DOHH2 (cell line): ENCODE data around the gene RIMBP2.

Experiments
- EZH2phosphoT487 ChIP-seq: fragments of 200-600 bp; sonication (generic); IDR thresholded peaks from 2 replicates; pipeline ENCODE4 v1.6.1; 2017; ENCODE audit warnings: borderline replicate concordance, mild to moderate bottlenecking, antibody characterized with exemption, low read length, moderate library complexity, mixed read lengths
- TF ChIP-seq, protein P1 (sequence below): fragments of 200-600 bp; sonication (generic); IDR thresholded peaks from one replicate; pipeline ENCODE4 v1.5.1; 2014; ENCODE audit warnings: antibody characterized with exemption, mild to moderate bottlenecking, low read depth, low read length; ENCODE audit not compliant: poor library complexity, severe bottlenecking

DNA sequence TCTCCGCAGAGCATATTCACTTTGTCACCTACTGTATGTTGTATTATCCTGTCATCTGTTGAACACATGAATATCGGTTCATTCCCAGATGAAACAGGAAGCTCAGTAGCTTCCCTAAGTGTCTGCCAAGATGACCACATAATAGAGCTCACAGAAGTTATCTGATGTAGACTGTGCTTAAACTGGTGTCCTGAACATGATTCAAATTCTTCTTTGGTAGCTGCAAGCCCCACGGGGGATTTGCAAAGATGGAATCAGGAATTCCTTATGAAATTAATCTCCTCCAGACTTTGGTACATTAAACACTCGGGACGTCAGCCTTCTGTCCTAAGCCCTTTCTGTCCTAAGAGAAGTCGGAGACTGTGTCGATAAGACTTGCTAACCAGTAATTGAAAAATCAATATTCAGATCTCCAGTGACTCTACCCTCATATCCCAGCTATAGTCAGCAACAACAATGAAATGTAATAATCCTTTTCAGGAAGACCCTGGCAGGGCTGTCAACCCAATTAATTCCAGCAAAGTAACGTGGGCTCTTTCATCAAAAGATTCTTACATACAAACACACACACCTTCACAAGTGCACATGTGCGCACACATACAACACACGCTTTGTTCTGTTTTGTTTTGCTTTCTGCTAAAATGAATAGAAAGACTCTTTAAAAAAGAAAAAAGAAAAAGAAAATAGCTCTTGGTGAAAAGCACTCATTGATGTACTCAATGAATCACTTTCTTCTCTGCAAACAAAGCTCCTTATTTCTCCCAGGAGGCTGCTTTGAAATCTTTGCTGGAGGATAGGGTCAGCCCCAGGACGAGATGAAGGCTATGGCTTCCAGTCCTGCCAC is 127.2 kb downstream of the RIMBP2 start:
- TF ChIP-seq, protein P1, sequence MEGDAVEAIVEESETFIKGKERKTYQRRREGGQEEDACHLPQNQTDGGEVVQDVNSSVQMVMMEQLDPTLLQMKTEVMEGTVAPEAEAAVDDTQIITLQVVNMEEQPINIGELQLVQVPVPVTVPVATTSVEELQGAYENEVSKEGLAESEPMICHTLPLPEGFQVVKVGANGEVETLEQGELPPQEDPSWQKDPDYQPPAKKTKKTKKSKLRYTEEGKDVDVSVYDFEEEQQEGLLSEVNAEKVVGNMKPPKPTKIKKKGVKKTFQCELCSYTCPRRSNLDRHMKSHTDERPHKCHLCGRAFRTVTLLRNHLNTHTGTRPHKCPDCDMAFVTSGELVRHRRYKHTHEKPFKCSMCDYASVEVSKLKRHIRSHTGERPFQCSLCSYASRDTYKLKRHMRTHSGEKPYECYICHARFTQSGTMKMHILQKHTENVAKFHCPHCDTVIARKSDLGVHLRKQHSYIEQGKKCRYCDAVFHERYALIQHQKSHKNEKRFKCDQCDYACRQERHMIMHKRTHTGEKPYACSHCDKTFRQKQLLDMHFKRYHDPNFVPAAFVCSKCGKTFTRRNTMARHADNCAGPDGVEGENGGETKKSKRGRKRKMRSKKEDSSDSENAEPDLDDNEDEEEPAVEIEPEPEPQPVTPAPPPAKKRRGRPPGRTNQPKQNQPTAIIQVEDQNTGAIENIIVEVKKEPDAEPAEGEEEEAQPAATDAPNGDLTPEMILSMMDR = no peak
- TF ChIP-seq EZH2phosphoT487 = no peak
